ENCODE data around the gene TNPO2.
"Not testable (repeated sequence)": the region's sequence is repeated elsewhere in the genome, so short reads cannot be mapped to it uniquely, and the experiment has no call there.

TNPO2 gene

DNA sequence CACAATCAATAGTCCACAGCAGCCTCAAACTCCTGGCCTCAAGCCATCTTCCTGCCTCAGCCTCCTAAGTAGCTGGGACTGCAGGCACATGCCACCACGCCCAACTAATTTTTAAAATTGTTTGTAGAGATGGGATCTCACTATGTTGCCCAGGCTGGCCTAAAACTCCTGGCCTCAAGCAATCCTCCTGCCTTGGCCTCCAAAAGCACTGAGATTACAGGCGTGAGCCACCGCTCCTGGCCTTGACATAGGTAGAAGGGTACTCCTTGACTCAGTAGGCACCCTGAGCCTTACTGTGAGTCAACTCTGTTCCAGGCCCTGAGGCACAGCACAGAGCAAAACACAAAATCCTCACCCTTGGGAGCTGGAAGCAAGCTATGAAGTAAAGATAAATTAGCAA, 7.8 kb downstream of the TNPO2 start:
- no peak for DNase-seq (ENCODE audit: low read depth)
- TF ChIP-seq, protein P1, sequence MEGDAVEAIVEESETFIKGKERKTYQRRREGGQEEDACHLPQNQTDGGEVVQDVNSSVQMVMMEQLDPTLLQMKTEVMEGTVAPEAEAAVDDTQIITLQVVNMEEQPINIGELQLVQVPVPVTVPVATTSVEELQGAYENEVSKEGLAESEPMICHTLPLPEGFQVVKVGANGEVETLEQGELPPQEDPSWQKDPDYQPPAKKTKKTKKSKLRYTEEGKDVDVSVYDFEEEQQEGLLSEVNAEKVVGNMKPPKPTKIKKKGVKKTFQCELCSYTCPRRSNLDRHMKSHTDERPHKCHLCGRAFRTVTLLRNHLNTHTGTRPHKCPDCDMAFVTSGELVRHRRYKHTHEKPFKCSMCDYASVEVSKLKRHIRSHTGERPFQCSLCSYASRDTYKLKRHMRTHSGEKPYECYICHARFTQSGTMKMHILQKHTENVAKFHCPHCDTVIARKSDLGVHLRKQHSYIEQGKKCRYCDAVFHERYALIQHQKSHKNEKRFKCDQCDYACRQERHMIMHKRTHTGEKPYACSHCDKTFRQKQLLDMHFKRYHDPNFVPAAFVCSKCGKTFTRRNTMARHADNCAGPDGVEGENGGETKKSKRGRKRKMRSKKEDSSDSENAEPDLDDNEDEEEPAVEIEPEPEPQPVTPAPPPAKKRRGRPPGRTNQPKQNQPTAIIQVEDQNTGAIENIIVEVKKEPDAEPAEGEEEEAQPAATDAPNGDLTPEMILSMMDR (conservative IDR thresholded peaks at IDR 0.05; ENCODE audit: low read length), result no peak
- H3K4me3 ChIP-seq (ENCODE audit: low read length), result no peak overlapping the region

DNA sequence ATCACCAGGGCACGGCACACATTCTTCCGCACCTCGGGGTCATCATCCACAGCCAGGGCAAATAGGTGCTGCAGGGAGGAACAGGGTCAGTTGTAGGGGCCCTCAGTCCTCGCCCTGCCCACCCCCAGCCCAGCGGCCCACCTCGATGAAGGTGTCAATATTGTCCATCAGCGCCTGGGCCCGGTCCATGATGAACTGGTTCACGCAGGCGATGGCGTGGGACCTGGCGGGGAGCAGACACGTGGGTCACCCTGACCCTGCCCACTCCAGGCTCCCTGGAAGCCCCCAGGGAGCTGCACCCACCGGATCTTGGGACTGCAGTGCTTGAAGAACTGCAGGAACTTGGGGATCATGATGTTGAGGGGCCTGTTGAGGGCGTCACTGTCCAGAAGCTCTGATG, 8.6 kb downstream of the TNPO2 start:
- no peak for DNase-seq (ENCODE audit: low read depth)
- no peak overlapping the region for H3K4me3 ChIP-seq (ENCODE audit: low read length)
- TF ChIP-seq, protein P1 (conservative IDR thresholded peaks at IDR 0.05; ENCODE audit: low read length), result no peak

DNA sequence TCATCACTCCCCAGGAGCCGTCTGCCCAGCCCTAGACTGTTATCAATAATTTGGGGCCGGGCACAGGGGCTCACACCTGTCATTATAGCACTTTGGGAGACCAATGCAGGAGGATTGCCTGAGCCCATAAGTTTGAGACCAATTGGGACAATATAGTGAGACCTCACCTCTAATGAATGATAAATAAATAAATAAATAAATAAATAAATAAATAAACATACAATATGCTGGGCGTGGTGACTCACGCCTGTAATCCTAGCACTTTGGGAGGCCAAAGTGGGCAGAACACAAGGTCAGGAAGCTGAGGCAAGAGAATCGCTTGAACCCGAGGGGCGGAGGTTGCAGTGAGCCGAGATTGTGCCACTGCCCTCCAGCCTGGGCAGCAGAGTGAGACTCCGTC, 10.4 kb downstream of the TNPO2 start:
- DNase-seq (ENCODE audit: low read depth); H3K4me3 ChIP-seq (ENCODE audit: low read length): not testable (repeated sequence)

DNA sequence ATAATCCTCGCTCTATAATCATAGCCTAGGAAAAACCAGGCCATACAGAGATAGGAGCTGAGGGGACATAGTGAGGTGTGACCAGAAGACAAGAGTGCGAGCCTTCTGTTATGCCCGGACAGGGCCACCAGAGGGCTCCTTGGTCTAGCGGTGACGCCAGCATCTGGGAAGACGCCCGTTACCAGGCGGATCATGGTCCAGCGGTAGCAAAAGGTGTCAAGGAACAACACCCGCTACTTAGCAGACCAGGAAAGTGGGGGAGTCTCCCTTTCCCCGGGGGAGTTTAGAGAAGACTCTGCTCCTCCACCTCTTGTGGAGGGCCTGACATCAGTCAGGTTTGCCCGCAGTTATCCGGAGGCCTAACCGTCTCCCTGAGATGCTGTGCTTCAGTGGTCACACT, 11.7 kb downstream of the TNPO2 start:
- DNase-seq (ENCODE audit: low read depth); H3K4me3 ChIP-seq (ENCODE audit: low read length): not testable (repeated sequence)

DNA sequence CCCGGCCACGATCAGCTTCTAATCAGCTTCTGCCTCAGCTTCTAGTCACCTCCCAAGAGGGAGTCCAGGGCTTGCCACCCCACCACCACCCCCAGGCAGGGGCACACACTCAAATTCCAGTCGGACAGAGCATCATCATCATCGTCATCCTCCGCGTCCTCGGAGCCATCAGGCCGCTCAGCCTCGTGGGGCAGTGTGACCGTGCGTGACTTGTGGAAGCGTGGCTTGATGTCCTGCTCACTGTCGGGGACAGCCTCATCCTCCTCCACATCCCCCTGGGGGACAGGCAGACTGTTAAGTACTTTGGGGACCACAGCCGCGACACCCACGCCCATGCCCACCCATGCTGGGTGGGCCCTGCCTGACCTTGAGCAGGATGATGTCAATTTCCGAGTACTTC, 12.5 kb downstream of the TNPO2 start:
- no peak for DNase-seq (ENCODE audit: low read depth)
- no peak overlapping the region for H3K4me3 ChIP-seq (ENCODE audit: low read length)
- TF ChIP-seq, protein P1 (conservative IDR thresholded peaks at IDR 0.05; ENCODE audit: low read length), result no peak

DNA sequence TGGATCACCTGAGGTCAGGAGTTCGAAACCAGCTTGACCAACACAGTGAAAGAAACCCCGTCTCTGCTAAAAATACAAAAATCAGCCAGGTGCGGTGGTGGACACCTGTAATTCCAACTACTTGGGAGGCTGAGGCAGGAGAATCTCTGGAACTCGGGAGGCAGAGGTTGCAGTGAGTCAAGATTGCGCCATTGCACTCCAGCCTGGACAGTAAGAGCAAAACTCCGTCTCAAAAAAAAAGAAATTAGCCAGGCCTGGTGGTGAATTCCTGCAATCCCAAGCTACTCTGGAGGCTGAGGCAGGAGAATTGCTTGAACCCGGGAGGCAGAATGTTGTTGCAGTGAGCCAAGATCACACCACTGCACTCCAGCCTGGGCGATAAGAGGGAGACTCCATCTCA, 15.1 kb downstream of the TNPO2 start:
- H3K4me3 ChIP-seq (ENCODE audit: low read length), result no peak overlapping the region
- DNase-seq (ENCODE audit: low read depth), result no peak
- TF ChIP-seq, protein P1 (conservative IDR thresholded peaks at IDR 0.05; ENCODE audit: low read length), result no peak

DNA sequence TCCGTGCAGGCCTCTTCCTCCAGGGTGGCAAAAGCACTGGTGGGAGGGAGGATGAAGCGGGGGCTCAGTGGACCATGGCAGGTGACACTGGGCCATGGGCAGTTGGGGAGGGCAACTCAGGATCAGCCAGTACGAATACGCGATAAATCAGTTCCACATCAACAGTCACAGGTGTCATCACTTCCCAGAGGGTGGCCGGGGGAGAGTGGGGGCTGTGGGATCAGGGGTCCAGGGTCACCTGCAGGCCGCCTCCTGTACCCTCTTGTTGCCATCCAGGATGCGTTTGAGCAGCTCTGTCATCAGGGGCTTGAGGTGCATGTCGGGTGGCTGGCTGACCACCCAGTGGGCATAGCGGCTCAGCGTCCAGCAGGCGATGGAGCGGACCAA, 17.4 kb downstream of the TNPO2 start:
- DNase-seq (ENCODE audit: low read depth), result no peak
- TF ChIP-seq, protein P1 (conservative IDR thresholded peaks at IDR 0.05; ENCODE audit: low read length), result no peak

DNA sequence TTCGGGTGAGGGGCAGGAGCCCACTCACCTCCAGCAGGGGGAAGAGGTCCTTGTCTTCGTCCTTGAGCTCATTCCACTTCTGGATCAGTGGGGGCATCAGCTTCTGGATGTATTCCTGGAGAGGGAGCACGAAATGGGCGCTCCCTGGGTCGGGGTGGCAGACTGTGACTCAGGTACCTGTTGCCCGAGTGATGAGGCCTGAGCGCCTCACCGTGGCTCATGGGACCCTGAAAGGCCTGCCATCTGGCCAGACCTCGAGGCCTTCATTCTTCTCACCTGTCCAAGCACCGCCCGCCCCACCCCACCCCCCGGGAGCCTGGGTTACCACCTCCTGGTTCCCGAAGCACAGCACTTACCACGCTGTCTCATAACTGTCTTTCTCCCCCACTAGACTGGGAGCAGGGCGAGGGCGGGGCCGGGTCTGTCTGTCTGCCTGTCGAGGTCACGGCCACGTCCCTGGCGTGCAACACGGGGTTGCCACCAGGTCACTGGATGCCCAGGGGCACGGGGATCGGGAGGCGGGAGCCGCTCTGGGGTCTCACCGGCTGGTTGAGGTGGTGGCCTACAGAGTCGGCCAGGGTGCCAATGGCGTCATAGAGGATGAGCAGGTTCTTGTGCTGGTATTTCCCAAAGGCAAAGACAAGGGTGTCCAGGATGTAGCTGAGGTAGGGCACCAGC, 17.9 kb downstream of the TNPO2 start:
- DNase-seq (ENCODE audit: low read depth), result no peak
- H3K4me3 ChIP-seq (ENCODE audit: low read length), result no peak overlapping the region
- TF ChIP-seq, protein P1 (conservative IDR thresholded peaks at IDR 0.05; ENCODE audit: low read length), result no peak

More for the DNA sequence above, 17.4 kb downstream of the TNPO2 start:
- H3K4me3 ChIP-seq (ENCODE audit: low read length), result no peak overlapping the region

Measured in AG10803 (cell line).